Activated B cell treated with CpG ODN at 0.5 μM for 24 hours (primary cell): ENCODE measurements around the gene CAMK2A. TPM values are rescaled to one million over a fixed set of nuclear protein-coding genes. Genes with fewer than 3 reads are reported as not detected.
"Not testable (repeated sequence)": the region's sequence is repeated elsewhere in the genome, so short reads cannot be mapped to it uniquely, and the experiment has no call there.

Experiments
- ATAC-seq: fragments of 200-7000 bp; cut with Tn5 transposase; one replicate; pipeline ENCODE4 v1.10.0; 2021; ENCODE audit warnings: low read depth, mild to moderate bottlenecking, moderate library complexity
- CTCF ChIA-PET: fragments of 350-600 bp; sonication (Branson Sonifier 250); formaldehyde crosslinking; loops from one replicate; lab custom pipeline; 2021; ENCODE audit warnings: antibody characterized with exemption; lab: Charles Lee
- POLR2A ChIA-PET: fragments of 350-600 bp; sonication (Branson Sonifier 250); formaldehyde crosslinking; loops from one replicate; lab custom pipeline; 2021; ENCODE audit warnings: antibody characterized with exemption; lab: Charles Lee
- DNase-seq: peaks from one replicate; pipeline ENCODE4 v3.0.0; 2022
- H3K27ac Mint-ChIP-seq: one replicate; pipeline ENCODE4 v1.8.0; 2020; ENCODE audit warnings: mixed read lengths
- H3K27me3 Mint-ChIP-seq: one replicate; pipeline ENCODE4 v1.8.0; 2021; ENCODE audit warnings: mixed read lengths
- H3K36me3 Mint-ChIP-seq: one replicate; pipeline ENCODE4 v1.8.0; 2021; ENCODE audit warnings: low read depth, mixed read lengths
- H3K4me1 Mint-ChIP-seq: one replicate; pipeline ENCODE4 v1.8.0; 2021; ENCODE audit warnings: mixed read lengths
- H3K4me3 Mint-ChIP-seq: one replicate; pipeline ENCODE4 v1.8.0; 2020; ENCODE audit warnings: mild to moderate bottlenecking, mixed read lengths
- H3K9me3 Mint-ChIP-seq: one replicate; pipeline ENCODE4 v1.8.0; 2020; ENCODE audit warnings: mixed read lengths
- intact Hi-C: fragments of 100-400 bp; cut with micrococcal nuclease; formaldehyde crosslinking; loops from one replicate; pipeline ENCODE4 v1.15.1; 2024
- total RNA-seq: library from RNA; stranded (reverse); gene quantifications from 2 replicates; pipeline ENCODE4 v1.2.3, GENCODE V29; 2022
- TF ChIP-seq, protein P1 (sequence below): fragments of 200-600 bp; IDR thresholded peaks from one replicate; pipeline ENCODE4 v1.8.0; 2022; ENCODE audit warnings: antibody characterized with exemption, mild to moderate bottlenecking

The CAMK2A gene
- total RNA-seq, 1 donor from 2014 or later = not detected

DNA sequence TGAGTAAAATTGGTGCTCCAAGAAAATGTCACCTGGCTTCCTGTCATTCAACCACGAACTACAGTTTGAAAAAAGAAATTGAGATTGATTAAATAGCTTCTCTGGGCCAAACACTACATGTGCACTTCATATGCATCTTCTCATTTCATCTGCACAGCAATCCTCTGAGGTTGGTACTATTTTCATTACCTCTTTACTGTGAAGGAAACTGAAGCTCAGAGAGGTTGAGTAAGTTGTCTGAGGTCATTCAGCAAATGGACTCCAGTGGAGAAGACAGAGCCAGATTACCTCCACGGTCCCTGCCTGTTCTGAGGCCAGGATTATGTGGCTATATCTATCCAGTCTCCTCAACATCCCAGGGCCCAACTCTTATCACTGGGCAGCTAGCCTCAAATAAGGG, 53.3 kb downstream of the CAMK2A start:
- intact Hi-C loops = no loop called here
- no peak for ATAC-seq
- Mint-ChIP-seq H3K27me3 (no peaks in the 10 kb centered on the region), H3K4me1 (no peaks in the 10 kb centered on the region), H3K27ac (no peak overlapping the region), H3K4me3 (no peak overlapping the region), H3K9me3 (no peaks in the 10 kb centered on the region), H3K36me3 (no peaks in the 10 kb centered on the region)
- DNase-seq = no peak
- TF ChIP-seq, protein P1, sequence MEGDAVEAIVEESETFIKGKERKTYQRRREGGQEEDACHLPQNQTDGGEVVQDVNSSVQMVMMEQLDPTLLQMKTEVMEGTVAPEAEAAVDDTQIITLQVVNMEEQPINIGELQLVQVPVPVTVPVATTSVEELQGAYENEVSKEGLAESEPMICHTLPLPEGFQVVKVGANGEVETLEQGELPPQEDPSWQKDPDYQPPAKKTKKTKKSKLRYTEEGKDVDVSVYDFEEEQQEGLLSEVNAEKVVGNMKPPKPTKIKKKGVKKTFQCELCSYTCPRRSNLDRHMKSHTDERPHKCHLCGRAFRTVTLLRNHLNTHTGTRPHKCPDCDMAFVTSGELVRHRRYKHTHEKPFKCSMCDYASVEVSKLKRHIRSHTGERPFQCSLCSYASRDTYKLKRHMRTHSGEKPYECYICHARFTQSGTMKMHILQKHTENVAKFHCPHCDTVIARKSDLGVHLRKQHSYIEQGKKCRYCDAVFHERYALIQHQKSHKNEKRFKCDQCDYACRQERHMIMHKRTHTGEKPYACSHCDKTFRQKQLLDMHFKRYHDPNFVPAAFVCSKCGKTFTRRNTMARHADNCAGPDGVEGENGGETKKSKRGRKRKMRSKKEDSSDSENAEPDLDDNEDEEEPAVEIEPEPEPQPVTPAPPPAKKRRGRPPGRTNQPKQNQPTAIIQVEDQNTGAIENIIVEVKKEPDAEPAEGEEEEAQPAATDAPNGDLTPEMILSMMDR = no peak
- POLR2A ChIA-PET = no interaction called here
- CTCF ChIA-PET = no interaction called here

DNA sequence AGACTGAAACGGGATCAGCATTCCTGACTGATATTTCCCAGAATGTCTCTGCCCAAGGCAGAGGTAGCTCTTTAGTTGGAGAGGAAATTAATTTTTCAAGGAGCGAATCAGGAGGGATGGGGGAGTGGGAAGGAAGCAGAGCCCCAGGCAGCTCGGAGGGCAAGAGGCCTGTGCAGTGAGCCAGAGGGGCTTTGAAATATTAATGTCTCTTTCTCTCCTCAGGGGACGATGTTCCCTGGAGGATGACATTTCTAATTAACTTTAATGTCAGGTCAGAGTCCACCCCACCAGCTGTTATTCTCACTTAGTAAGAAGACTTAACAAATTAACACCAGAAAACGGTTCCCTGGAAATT, 54.1 kb downstream of the CAMK2A start:
- DNase-seq = no peak
- ChIA-PET POLR2A (no interaction called here), CTCF (no interaction called here)
- Mint-ChIP-seq H3K9me3 (no peaks in the 10 kb centered on the region), H3K27me3 (no peaks in the 10 kb centered on the region), H3K4me1 (no peaks in the 10 kb centered on the region), H3K36me3 (no peaks in the 10 kb centered on the region), H3K27ac (no peak overlapping the region), H3K4me3 (no peak overlapping the region)
- ATAC-seq = no peak
- TF ChIP-seq, protein P1 = no peak
- intact Hi-C loops = no loop called here

DNA sequence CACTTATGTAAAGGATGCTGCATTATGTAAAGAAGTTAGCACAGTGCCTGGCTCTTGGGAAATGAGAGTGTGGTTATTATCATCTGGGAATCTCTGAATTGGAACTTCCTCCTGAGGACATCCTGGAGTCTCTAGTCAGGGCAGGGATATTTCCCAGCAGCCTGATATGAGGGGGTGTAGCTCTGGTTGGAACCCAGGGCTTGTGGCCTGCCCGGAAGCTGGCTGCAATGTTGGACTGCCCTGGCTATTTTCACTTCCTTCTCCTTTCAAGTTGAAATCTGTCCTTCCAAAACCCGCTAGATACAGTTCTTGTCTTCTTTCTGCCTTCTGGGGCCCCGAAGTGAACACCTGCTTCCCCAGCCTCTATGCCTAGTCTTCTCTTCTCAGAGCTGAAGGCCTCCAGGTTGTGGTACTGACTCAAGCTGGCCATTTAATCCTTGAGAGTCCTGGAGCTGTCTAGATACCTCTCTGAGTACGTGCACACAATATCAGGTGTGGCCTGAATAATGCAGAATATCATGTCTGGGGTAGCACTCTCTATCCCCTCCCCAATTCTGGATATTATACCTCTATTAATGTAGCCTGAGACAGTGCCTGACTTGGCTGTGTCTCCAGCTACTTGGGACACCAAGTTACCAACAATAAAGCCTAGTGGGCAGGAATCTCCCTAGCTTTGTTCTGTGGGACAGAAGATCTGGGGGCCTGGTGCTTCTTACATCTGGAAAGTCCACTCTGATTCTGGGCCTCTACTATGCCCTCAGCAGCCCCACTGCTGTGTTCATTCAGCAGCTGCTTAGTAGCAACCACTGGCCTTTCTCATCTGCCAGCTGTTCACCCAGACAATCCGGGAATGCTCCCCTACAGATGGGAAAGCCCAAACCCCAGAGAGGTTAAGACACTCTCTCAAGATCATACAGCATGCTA, 54.7 kb downstream of the CAMK2A start:
- no peaks in the 10 kb centered on the region for H3K9me3 Mint-ChIP-seq
- DNase-seq (no peak), ATAC-seq (no peak)
- H3K27ac Mint-ChIP-seq = no peak overlapping the region
- ChIA-PET POLR2A (no interaction called here), CTCF (interaction anchor here (0.8 kb wide), 1 partner anchor 915 kb away, joined by 3 read pairs; no protein-coding TSS in a partner anchor)
- TF ChIP-seq, protein P1 = no peak
- no peaks in the 10 kb centered on the region for H3K27me3 Mint-ChIP-seq
- no peak overlapping the region for H3K4me3 Mint-ChIP-seq
- intact Hi-C loops = no loop called here
- H3K36me3 Mint-ChIP-seq = no peaks in the 10 kb centered on the region
- no peaks in the 10 kb centered on the region for H3K4me1 Mint-ChIP-seq

DNA sequence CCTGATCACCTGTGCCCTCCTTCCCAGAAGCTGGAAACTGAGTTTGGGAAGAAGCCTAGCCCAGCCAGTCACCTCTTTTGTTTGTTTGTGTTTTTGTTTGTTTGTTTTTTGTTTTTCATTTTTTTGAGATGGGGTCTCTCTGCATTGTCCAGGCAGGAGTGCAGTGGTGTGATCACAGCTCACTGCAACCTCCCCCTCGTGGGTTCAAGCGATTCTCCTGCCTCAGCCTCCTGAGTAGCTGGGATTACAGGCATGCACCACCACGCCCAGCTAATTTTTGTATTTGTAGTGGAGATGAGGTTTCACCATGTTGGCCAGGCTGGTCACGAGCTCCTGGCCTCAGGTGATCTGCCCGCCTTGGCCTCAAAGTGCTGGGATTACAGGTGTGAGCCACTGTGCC, 55.9 kb downstream of the CAMK2A start:
- H3K9me3 Mint-ChIP-seq, H3K27me3 Mint-ChIP-seq, ATAC-seq, POLR2A ChIA-PET, H3K27ac Mint-ChIP-seq, DNase-seq, H3K36me3 Mint-ChIP-seq, intact Hi-C loops, H3K4me3 Mint-ChIP-seq, H3K4me1 Mint-ChIP-seq: not testable (repeated sequence)
- CTCF ChIA-PET = interaction anchor here (0.8 kb wide), 1 partner anchor 914 kb away, joined by 3 read pairs; no protein-coding TSS in a partner anchor

DNA sequence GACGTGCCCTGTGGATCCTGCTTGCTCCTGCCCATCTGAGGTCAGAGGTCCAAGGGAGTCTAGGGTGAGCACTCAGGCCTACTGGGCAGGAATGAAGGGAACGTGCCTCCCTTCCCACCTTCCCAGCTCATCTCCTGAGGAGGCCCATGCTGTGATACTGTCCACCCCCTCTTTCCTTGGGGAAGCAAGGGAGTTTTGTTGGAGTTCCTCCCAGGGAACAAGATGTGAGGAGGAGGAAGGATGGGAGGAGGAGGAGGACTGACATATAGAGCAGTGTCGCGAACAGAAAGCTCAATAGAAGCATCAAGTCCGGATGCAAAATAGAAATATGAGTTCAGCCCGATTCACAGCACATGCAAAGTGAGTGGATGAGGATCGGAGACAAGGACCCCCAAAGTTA, 58.7 kb downstream of the CAMK2A start:
- no peak for ATAC-seq
- CTCF ChIA-PET = no interaction called here
- no peak for DNase-seq
- POLR2A ChIA-PET = interaction anchor here (0.8 kb wide), 1 partner anchor 12 kb away, joined by 8 read pairs; no protein-coding TSS in a partner anchor
- no peaks in the 10 kb centered on the region for H3K36me3 Mint-ChIP-seq
- TF ChIP-seq, protein P1 = no peak
- no peaks in the 10 kb centered on the region for H3K4me1 Mint-ChIP-seq
- H3K27me3 Mint-ChIP-seq = no peaks in the 10 kb centered on the region
- intact Hi-C loops = no loop called here
- no peak overlapping the region for H3K27ac Mint-ChIP-seq
- no peak overlapping the region for H3K4me3 Mint-ChIP-seq
- H3K9me3 Mint-ChIP-seq = no peaks in the 10 kb centered on the region
